ENCODE data around the gene BOD1L1.

DNA sequence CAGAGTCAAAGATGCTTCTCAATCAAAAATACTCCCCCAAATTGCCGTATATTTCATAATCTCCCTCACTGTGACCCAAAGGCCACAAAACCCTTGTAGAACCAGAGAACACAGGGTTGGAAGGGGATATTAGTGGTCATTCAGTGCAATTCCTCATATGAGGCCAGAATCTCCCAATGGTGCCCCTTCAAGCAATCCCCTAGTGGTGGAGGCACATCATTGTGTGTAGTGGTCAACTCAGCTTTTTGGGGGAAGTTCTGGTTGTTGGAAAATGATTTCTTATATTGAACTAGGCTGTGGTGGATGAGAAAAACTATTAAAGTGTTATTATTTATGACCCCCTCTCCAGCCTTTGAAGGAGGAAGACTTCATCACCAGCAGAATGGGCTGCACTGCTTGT lies 17.6 kb upstream of the BOD1L1 start:
- TF ChIP-seq EZH2 (IDR thresholded peaks at IDR 0.05) (no peak), POLR2AphosphoS5 (IDR thresholded peaks at IDR 0.05; ENCODE audit: borderline replicate concordance, low read depth, low read length) (no peak)
